ENCODE measurements around the gene SLC34A3. TPM values are rescaled to one million over a fixed set of nuclear protein-coding genes. Genes with fewer than 3 reads are reported as not detected.

SLC34A3 gene
- 0.03 TPM in 1 of 2 replicates, not detected in the other for total RNA-seq (2014; rRNA removed; shearing (Covaris generic))

DNA sequence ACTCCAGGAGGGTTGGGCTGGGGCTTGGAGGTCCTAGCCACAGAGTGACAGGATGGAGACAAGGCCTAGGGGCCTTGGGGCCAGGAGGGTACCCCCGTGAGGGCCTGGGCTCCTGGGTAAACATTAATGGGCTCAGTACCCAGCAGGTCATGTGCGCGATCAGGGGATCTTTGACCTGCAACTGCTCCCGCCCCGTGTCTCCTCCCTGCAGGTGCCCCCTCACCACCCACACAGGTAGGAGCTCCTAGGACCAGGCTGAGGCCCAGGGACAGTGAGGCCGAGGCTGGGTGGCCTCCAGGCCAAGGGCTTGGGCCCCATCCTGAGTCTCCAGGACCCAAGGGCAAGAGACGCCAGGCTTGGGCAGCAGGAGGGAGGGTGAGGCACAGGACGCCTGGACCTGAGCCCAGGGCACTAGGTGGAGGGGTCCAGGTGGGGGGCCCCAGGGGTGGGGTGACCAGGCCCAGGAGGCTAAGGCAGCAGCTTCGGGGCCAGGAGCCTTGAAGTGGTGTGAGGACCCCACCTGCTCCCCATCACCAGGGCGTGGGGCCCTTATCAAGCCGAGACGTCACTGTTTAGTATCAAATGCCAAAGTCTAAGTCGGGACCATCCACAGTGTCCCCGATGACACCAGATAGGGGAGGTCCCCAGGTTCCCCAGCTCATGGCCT is at the start of gene SLC34A3:
Gene SLC34A3 (plus strand): TSS at position 197 of the 667 bp plus-strand sequence. CDS start 802 bp downstream, outside the sequence.
- DNase-seq = no peak
- no peak within 1 kb of the TSS for H3K4me3 ChIP-seq (ENCODE audit: insufficient read depth, low read depth, low read length)
- no peaks in the 10 kb centered on the region for H3K36me3 ChIP-seq (replicated peaks; ENCODE audit: control insufficient read depth, insufficient read depth, low read length)
- H3K27me3 ChIP-seq (ENCODE audit: control insufficient read depth, insufficient read depth, low read length) = no peaks in the 10 kb centered on the region

GRCh38 chr9:137181680-137182079 is 49.0 kb upstream of the SLC34A3 start:
- peak; percentile 57 for DNase-seq
- peaks cover 5% of the 10 kb centered on the region for H3K36me3 ChIP-seq (replicated peaks; ENCODE audit: control insufficient read depth, insufficient read depth, low read length)

DNA sequence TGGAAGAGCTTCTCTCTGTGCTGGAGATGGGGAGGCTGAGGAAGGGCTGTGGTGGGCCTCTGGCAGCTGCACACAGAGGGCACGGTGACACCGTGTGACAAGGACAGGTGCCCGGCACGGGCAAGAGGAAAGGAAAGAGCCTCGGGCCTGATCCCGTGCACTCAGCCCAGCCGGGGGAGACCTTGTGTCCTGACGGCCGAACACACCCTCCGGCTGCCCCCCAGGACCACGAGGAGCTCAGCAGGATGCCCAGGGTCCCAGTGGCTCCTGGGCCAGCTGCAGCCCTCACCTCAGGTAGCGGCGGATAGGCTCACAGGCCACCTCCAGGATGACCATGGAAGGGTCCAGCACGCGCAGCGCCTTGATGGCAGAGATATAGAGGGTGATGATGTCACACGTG is 47.9 kb upstream of the SLC34A3 start:
- no peaks in the 10 kb centered on the region for H3K27me3 ChIP-seq (ENCODE audit: control insufficient read depth, insufficient read depth, low read length)
- H3K36me3 ChIP-seq (replicated peaks; ENCODE audit: control insufficient read depth, insufficient read depth, low read length) = peaks cover 9% of the 10 kb centered on the region
- DNase-seq = no peak

More at GRCh38 chr9:137181680-137182079, 49.0 kb upstream of the SLC34A3 start:
- H3K27me3 ChIP-seq (ENCODE audit: control insufficient read depth, insufficient read depth, low read length) = no peaks in the 10 kb centered on the region
- H3K4me3 ChIP-seq (ENCODE audit: insufficient read depth, low read depth, low read length) = no peak overlapping the region

GRCh38 chr9:137183980-137184595 is 46.6 kb upstream of the SLC34A3 start:
- H3K27me3 ChIP-seq (ENCODE audit: control insufficient read depth, insufficient read depth, low read length) = no peaks in the 10 kb centered on the region
- H3K4me3 ChIP-seq (ENCODE audit: insufficient read depth, low read depth, low read length) = no peak overlapping the region
- no peak for DNase-seq
- H3K36me3 ChIP-seq (replicated peaks; ENCODE audit: control insufficient read depth, insufficient read depth, low read length) = peaks cover 9% of the 10 kb centered on the region

More for the DNA sequence above, 47.9 kb upstream of the SLC34A3 start:
- no peak overlapping the region for H3K4me3 ChIP-seq (ENCODE audit: insufficient read depth, low read depth, low read length)

GRCh38 chr9:137184881-137185660 is 45.6 kb upstream of the SLC34A3 start:
- Histone ChIP-seq H3K4me3 (ENCODE audit: insufficient read depth, low read depth, low read length) (no peak overlapping the region), H3K36me3 (replicated peaks; ENCODE audit: control insufficient read depth, insufficient read depth, low read length) (peaks cover 7% of the 10 kb centered on the region), H3K27me3 (ENCODE audit: control insufficient read depth, insufficient read depth, low read length) (no peaks in the 10 kb centered on the region)
- no peak for DNase-seq

DNA sequence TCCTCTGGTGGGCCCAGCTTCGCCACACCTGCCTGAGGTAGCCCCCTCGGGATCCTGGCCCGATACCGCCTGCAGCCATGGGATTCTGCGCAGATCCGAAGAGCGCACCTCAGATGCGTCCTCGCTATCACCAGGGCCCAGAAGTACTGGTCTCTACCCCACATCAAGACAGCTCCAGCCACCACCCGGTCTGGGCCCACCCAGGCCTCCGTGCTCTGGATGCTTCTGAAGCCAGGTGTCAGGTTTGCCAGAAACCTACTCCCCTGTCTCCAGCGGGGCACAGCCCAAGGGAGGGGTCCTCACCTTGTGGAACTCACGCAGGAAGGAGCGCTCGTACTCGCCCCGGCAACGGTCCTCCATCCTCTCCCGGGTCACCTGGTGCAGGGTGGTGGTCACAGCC is 44.8 kb upstream of the SLC34A3 start:
- DNase-seq = no peak
- Histone ChIP-seq H3K4me3 (ENCODE audit: insufficient read depth, low read depth, low read length) (no peak overlapping the region), H3K27me3 (ENCODE audit: control insufficient read depth, insufficient read depth, low read length) (no peaks in the 10 kb centered on the region), H3K36me3 (replicated peaks; ENCODE audit: control insufficient read depth, insufficient read depth, low read length) (peaks cover 6% of the 10 kb centered on the region)

DNA sequence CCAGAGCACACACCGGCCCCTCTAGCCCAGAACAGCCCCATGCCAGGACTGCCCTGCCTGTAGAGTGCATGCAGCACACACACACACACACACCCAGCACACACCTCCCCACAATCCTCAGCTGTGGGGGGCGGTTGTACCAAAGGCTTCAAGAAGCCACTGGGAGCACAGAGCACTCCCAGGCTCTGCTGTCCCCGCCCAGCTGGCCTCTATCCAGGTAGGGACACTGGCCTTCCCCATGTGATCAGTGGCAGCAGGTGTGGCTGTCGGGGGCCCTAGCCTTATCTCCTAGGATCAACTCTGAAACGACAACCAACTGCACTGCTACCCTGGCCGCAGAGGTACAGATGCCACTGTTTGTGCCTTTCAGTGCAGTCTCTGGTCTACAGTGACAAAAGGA is 44.3 kb upstream of the SLC34A3 start:
- no peaks in the 10 kb centered on the region for H3K27me3 ChIP-seq (ENCODE audit: control insufficient read depth, insufficient read depth, low read length)
- H3K4me3 ChIP-seq (ENCODE audit: insufficient read depth, low read depth, low read length) = no peak overlapping the region
- DNase-seq = no peak
- H3K36me3 ChIP-seq (replicated peaks; ENCODE audit: control insufficient read depth, insufficient read depth, low read length) = peaks cover 6% of the 10 kb centered on the region

DNA sequence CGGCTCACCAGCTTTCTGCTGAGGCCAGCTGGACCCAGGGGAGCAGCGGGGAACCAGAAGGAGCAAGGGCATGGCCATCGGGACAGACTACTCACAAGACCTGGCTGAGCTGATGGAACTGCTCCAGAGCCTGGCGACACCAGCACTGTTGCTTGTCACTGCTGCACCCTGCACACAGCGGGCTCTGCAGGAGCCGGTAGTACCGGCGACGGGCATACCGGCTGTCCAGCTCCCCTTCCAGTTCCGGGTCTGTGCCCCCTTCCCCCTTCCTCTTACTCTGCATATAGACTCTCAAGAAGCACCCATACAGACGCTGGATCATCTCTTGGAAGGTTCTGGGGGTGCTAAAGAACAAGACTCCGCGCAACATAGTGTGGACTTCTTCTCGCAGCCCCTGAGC is 43.3 kb upstream of the SLC34A3 start:
- no peak for DNase-seq
- H3K27me3 ChIP-seq (ENCODE audit: control insufficient read depth, insufficient read depth, low read length) = no peaks in the 10 kb centered on the region
- peaks cover 6% of the 10 kb centered on the region for H3K36me3 ChIP-seq (replicated peaks; ENCODE audit: control insufficient read depth, insufficient read depth, low read length)
- H3K4me3 ChIP-seq (ENCODE audit: insufficient read depth, low read depth, low read length) = peak overlapping the region; percentile 93

DNA sequence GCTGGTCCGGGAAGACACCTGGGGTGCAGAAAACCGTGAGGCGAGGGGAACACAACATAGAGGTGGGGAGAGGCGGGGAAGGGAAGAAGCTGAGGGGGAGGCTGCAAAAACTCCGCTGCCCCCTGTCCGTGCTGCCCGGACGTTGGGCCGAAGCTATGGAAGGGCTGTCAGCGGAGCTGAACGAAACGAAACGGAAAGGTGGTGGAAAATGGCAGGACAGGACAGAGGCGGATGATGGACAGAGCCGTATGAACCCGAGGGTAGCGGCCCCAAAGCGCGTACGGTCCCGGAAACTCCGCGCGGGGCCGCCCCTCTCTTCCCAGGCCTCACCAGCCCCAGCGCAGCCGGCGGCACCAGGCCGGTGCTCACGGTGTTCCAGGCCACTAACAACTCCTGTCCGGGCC is 42.6 kb upstream of the SLC34A3 start:
- no peaks in the 10 kb centered on the region for H3K27me3 ChIP-seq (ENCODE audit: control insufficient read depth, insufficient read depth, low read length)
- peak overlapping the region; percentile 93 for H3K4me3 ChIP-seq (ENCODE audit: insufficient read depth, low read depth, low read length)
- DNase-seq = no peak
- peaks cover 6% of the 10 kb centered on the region for H3K36me3 ChIP-seq (replicated peaks; ENCODE audit: control insufficient read depth, insufficient read depth, low read length)

- H3K36me3 ChIP-seq (replicated peaks; ENCODE audit: control insufficient read depth, insufficient read depth, low read length) = peaks cover 4% of the 10 kb centered on the region
- peak within 1 kb of the TSS; percentile 93 for H3K4me3 ChIP-seq (ENCODE audit: insufficient read depth, low read depth, low read length)
- peak; percentile 99 for DNase-seq
- no peaks in the 10 kb centered on the region for H3K27me3 ChIP-seq (ENCODE audit: control insufficient read depth, insufficient read depth, low read length)
Observed at GRCh38 chr9:137188490-137189296, 42.0 kb upstream of the SLC34A3 start, which contains the start of the genes ANAPC2 and SSNA1. Gene ANAPC2, minus strand, starts transcription at chr9:137188560. Its CDS starts 28 bp downstream, at chr9:137188532. Gene SSNA1, plus strand, starts transcription at chr9:137188676. Its CDS starts 51 bp downstream, at chr9:137188727.

DNA sequence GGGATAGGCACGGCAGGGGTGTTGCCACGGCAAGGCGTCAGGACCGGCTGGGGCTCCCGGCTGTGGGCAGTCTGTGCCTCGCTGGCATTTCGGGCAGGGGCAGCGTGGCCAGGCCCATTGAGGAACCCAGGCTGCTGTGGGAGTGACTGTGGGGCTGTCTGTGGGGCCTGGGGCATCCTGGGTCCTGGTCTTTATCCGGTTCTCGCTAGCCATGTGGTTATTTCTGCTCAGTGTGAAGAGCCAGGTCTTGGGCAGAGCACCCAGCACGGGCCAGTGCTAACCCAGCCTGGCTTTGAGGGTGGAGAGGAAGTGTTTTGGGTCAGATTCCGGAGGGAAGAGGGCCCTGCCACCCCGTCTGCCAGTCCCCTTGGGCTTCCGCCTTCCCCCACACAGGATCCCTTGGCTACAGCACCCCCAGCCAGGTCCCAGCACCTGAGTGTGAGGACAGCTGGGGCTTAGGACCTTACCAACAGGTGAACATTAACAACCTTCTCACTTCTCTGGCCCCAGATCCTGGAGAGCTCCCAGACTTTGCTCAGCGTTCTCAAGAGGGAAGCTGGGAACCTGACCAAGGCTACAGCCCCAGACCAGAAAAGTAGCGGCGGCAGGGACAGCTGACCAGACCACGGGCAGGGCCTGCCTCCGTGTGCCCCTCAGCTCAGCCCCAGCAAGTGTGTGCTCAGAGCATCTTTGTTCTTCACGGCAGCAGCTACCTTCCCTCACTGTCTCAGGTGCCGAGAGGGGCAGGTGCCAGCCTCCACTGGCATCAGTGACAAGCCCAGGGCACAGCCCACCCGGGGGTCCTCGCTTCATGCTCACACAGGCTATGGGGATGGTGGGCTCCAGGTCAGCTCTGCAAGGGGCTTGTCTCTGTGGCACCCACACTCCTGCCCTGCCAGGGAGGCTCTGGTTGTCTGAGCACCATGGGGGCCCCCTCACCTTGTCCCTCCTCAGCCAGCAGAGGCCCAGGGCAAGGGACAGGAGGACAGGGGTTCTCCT is 41.1 kb upstream of the SLC34A3 start:
- peak; percentile 87 for DNase-seq
- peak overlapping the region; percentile 93 for H3K4me3 ChIP-seq (ENCODE audit: insufficient read depth, low read depth, low read length)
- H3K36me3 ChIP-seq (replicated peaks; ENCODE audit: control insufficient read depth, insufficient read depth, low read length) = peaks cover 4% of the 10 kb centered on the region
- no peaks in the 10 kb centered on the region for H3K27me3 ChIP-seq (ENCODE audit: control insufficient read depth, insufficient read depth, low read length)

DNA sequence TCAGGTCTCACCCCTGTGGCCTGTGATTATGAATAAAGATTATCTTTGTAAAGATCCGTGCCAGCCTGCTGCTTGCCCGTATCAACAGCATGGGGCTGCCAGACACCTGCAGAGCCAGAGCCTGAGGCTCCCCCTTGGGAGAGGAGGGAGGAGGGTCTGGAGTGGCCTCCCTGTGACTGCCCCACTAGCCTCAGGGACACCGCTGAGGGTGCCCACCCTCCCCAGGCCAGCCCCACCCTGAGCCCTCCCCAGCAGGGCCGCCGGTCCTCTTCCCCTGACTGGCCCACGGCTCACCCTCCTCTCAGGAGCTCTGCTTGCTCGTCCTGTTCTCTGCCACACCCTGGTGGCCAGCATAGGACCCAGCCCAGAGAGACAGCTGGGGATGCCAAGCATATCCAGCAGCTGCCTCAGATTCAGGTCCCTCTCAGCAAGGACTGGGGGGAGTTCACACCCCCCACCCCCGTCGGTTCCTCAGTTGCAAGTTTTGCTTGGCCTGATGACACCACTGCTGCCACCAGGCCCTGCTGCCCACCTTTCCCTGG is 40.3 kb upstream of the SLC34A3 start:
- Histone ChIP-seq H3K36me3 (replicated peaks; ENCODE audit: control insufficient read depth, insufficient read depth, low read length) (peaks cover 4% of the 10 kb centered on the region), H3K27me3 (ENCODE audit: control insufficient read depth, insufficient read depth, low read length) (no peaks in the 10 kb centered on the region), H3K4me3 (ENCODE audit: insufficient read depth, low read depth, low read length) (no peak overlapping the region)
- no peak for DNase-seq

DNA sequence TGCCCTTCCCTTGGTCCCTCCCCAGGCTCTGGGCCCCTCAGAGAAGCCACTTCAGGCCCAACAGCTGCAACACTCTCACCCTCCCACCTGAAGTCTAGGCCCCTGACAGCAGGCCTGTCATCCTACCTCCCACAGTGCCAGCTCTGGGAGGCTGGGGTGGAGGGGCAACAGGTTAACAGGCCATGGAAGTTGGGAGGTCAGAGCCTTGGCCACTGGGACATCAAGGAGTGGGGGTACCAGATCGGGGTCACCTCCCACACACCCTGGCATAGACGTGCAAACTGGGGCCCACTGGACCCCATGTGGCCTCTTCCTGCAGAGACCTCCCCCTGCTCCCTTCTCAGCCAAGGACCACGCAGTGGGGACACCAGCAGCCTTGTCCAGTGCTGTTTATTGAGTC is 39.5 kb upstream of the SLC34A3 start:
- H3K27me3 ChIP-seq (ENCODE audit: control insufficient read depth, insufficient read depth, low read length) = no peaks in the 10 kb centered on the region
- H3K36me3 ChIP-seq (replicated peaks; ENCODE audit: control insufficient read depth, insufficient read depth, low read length) = peaks cover 4% of the 10 kb centered on the region
- H3K4me3 ChIP-seq (ENCODE audit: insufficient read depth, low read depth, low read length) = no peak overlapping the region
- no peak for DNase-seq
